Panc1 (cell line): ENCODE results near the gene CCN5. TPM values are rescaled to one million over a fixed set of nuclear protein-coding genes. Genes with fewer than 3 reads are reported as not detected.

Experiments
- ATAC-seq: fragments of 200-7000 bp; cut with Tn5 transposase; 2 replicates; pipeline ENCODE4 v1.9.1; 2020; ENCODE audit warnings: mild to moderate bottlenecking, moderate library complexity
- BruUV-seq: library from RNA; stranded (reverse); fragments of 400-500 nt; replicated peaks from 2 replicates; lab custom pipeline; 2021; lab: Mats Ljungman, UMichigan
- CTCF ChIA-PET: fragments of 300-600 bp; sonication (Branson Sonifier 250); formaldehyde crosslinking; loops from one replicate; lab custom pipeline; 2022; ENCODE audit warnings: antibody characterized with exemption; lab: Charles Lee
- POLR2A ChIA-PET: fragments of 300-600 bp; sonication (Branson Sonifier 250); formaldehyde crosslinking; loops from one replicate; lab custom pipeline; 2022; ENCODE audit warnings: antibody characterized with exemption; lab: Charles Lee
- DNase-seq: peaks from one replicate; pipeline ENCODE4 v3.0.0-alpha.2; 2010; ENCODE audit warnings: low read depth, low spot score
- H3K27ac ChIP-seq: 2 replicates; pipeline ENCODE4 v1.5.1; 2011; ENCODE audit warnings: mild to moderate bottlenecking, low read length, inconsistent platforms
- H3K27me3 ChIP-seq: fragments of 200-500 bp; sonication (Bioruptor generic); 2 replicates; pipeline ENCODE4 v1.6.0; 2014; ENCODE audit warnings: low read length, inconsistent platforms; ENCODE audit not compliant: control insufficient read depth, insufficient read depth
- H3K36me3 ChIP-seq: fragments of 200-500 bp; sonication (Bioruptor generic); 2 replicates; pipeline ENCODE4 v1.5.1; 2014; ENCODE audit warnings: inconsistent platforms, mild to moderate bottlenecking, low read length, moderate library complexity; ENCODE audit not compliant: control insufficient read depth, insufficient read depth
- H3K4me1 ChIP-seq: 2 replicates; pipeline ENCODE4 v1.5.1; 2011; ENCODE audit warnings: inconsistent platforms, mild to moderate bottlenecking, low read length, moderate library complexity; ENCODE audit not compliant: control insufficient read depth, insufficient read depth
- H3K4me3 ChIP-seq, 2 experiments: 2 replicates each; pipeline ENCODE4 v1.5.1; 2011 to 2012; ENCODE audit warnings: low read depth in 2 of 2, low read length in 2 of 2, mild to moderate bottlenecking in 2 of 2, inconsistent platforms in 1 of 2, moderate library complexity in 1 of 2
- H3K9me3 ChIP-seq: fragments of 200-500 bp; sonication (Bioruptor generic); 2 replicates; pipeline ENCODE4 v1.5.1; 2014; ENCODE audit warnings: low read depth, mild to moderate bottlenecking, inconsistent platforms, low read length, moderate library complexity; ENCODE audit not compliant: control insufficient read depth, insufficient read depth
- POLR2AphosphoS5 ChIP-seq: IDR thresholded peaks from 2 replicates; pipeline ENCODE4 v1.6.1; 2012; ENCODE audit warnings: mild to moderate bottlenecking, low read depth, low read length, moderate library complexity
- TCF7L2 ChIP-seq: IDR thresholded peaks from 2 replicates; pipeline ENCODE4 v1.6.1; 2011; ENCODE audit warnings: mild to moderate bottlenecking, low read depth, low read length, inconsistent platforms
- in situ Hi-C: cut with HindIII; loops from 2 replicates; pipeline ENCODE4 v1.10.0; 2016; ENCODE audit warnings: low sequenced_read_pairs, low pct_unique_long_range_greater_than_20kb
- intact Hi-C: fragments of 100-400 bp; cut with micrococcal nuclease; formaldehyde crosslinking; loops from one replicate; pipeline ENCODE4 v1.10.0; 2022; ENCODE audit not compliant: unreplicated experiment
- total RNA-seq: library from RNA; stranded (reverse); gene quantifications from one replicate; pipeline ENCODE4 v1.2.1, GENCODE V29; 2021; ENCODE audit not compliant: unreplicated experiment
- TF ChIP-seq, protein P1 (sequence below), 2 experiments: IDR thresholded peaks; 2 replicates each; pipeline ENCODE4 v1.6.1; 2011 to 2012; ENCODE audit warnings: low read depth in 2 of 2, control low read depth in 1 of 2, low read length in 1 of 2, mild to moderate bottlenecking in 1 of 2, moderate library complexity in 1 of 2; ENCODE audit not compliant: insufficient read depth in 1 of 2
- TF ChIP-seq, protein P2 (sequence below): fragments of 450-650 bp; IDR thresholded peaks from 2 replicates; pipeline ENCODE4 v1.5.1; 2017; ENCODE audit warnings: mild to moderate bottlenecking

CCN5 gene
- total RNA-seq, 1 experiment from 2014 or later: 15.2 TPM

- intact Hi-C loops: no loop called here
- H3K27me3 ChIP-seq: no peaks in the 10 kb centered on the region
- no peak overlapping the region for H3K4me3 ChIP-seq
- ATAC-seq (peak; percentile 36), DNase-seq (no peak)
- peaks cover 43% of the 10 kb centered on the region for H3K4me1 ChIP-seq
- no TSS peak for BruUV-seq
- in situ Hi-C loops: no loop called here
- H3K36me3 ChIP-seq: no peaks in the 10 kb centered on the region
- CTCF ChIA-PET: interaction anchor here (1.0 kb wide), 1 partner anchor 611 kb away, joined by 4 read pairs; no protein-coding TSS in a partner anchor
- POLR2A ChIA-PET: interaction anchor here (0.9 kb wide), 1 partner anchor 42 kb away, joined by 4 read pairs; no protein-coding TSS in a partner anchor
- H3K9me3 ChIP-seq: no peaks in the 10 kb centered on the region; the same call in 1 of the 2 replicates
- H3K27ac ChIP-seq: peak overlapping the region; percentile 70
- TF ChIP-seq POLR2AphosphoS5: no peak
Observed at GRCh38 chr20:44701118-44701857, 13.9 kb upstream of the CCN5 start.

DNA sequence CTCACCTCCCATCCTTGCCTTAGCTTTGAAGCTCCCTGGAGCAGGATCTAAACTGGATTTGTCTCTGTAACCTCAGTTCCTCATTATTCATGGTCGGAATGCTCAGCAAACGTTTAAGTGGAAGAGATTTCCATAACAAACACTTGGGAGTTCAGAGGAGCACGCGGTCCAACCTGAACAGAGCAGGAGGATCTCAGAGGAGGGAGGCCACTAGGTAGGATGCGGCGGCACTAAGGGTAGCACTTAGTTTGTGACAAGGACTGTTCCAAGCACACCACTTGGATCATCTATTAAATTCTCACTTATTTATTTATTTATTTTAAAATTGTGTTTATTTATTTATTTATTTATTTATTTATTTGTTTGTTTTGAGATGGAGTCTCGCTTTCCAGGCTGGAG is 13.3 kb upstream of the CCN5 start:
- ATAC-seq: no peak

DNA sequence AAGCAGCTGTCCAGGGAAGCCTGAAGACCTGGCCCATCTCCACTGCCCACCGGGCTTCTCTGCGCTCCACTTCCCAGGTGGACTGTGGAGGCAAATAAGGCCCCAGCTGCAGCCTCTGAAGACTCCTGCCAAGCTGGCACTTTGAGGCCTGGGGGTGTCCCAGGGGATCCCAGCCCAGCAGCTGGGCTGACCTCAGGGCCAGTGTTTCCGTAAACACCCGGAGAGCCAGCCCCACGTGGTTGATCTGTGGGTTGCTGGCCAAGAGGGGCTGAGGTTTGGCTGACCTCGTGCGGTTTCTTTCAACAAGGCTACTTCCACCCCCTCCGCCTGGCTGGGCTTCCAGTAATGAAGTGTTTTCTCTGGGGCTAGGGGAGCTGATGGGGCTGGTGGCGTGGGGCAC is 12.4 kb upstream of the CCN5 start:
- no TSS peak for BruUV-seq
- ATAC-seq (0 out of 2 replicates have a peak, but pooled peaks have one; percentile 20), DNase-seq (no peak)
- Histone ChIP-seq H3K27ac (peak overlapping the region; percentile 79), H3K9me3 (no peaks in the 10 kb centered on the region), H3K4me3 (no peak overlapping the region), H3K36me3 (no peaks in the 10 kb centered on the region), H3K27me3 (no peaks in the 10 kb centered on the region), H3K4me1 (peaks cover 47% of the 10 kb centered on the region)
- in situ Hi-C loops: no loop called here
- TF ChIP-seq POLR2AphosphoS5 (peak; percentile 38; the same call in 1 of the 2 replicates), TCF7L2 (peak; percentile 62; the same call in 1 of the 2 replicates)
- TF ChIP-seq, protein P1, sequence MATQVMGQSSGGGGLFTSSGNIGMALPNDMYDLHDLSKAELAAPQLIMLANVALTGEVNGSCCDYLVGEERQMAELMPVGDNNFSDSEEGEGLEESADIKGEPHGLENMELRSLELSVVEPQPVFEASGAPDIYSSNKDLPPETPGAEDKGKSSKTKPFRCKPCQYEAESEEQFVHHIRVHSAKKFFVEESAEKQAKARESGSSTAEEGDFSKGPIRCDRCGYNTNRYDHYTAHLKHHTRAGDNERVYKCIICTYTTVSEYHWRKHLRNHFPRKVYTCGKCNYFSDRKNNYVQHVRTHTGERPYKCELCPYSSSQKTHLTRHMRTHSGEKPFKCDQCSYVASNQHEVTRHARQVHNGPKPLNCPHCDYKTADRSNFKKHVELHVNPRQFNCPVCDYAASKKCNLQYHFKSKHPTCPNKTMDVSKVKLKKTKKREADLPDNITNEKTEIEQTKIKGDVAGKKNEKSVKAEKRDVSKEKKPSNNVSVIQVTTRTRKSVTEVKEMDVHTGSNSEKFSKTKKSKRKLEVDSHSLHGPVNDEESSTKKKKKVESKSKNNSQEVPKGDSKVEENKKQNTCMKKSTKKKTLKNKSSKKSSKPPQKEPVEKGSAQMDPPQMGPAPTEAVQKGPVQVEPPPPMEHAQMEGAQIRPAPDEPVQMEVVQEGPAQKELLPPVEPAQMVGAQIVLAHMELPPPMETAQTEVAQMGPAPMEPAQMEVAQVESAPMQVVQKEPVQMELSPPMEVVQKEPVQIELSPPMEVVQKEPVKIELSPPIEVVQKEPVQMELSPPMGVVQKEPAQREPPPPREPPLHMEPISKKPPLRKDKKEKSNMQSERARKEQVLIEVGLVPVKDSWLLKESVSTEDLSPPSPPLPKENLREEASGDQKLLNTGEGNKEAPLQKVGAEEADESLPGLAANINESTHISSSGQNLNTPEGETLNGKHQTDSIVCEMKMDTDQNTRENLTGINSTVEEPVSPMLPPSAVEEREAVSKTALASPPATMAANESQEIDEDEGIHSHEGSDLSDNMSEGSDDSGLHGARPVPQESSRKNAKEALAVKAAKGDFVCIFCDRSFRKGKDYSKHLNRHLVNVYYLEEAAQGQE (IDR thresholded peaks at IDR 0.05; ENCODE audit: insufficient read depth in 1 of 2, low read depth in 2 of 2, low read length in 1 of 2): no peak
- intact Hi-C loops: no loop called here
- ChIA-PET POLR2A (interaction anchor here (1.0 kb wide), 1 partner anchor 21 kb away, joined by 3 read pairs; no protein-coding TSS in a partner anchor), CTCF (no interaction called here)

More for the DNA sequence above, 13.3 kb upstream of the CCN5 start:
- intact Hi-C loops (no loop called here), in situ Hi-C loops (no loop called here)
- H3K27ac ChIP-seq: peak overlapping the region; percentile 70; the same call in 1 of the 2 replicates
- TF ChIP-seq, protein P2, sequence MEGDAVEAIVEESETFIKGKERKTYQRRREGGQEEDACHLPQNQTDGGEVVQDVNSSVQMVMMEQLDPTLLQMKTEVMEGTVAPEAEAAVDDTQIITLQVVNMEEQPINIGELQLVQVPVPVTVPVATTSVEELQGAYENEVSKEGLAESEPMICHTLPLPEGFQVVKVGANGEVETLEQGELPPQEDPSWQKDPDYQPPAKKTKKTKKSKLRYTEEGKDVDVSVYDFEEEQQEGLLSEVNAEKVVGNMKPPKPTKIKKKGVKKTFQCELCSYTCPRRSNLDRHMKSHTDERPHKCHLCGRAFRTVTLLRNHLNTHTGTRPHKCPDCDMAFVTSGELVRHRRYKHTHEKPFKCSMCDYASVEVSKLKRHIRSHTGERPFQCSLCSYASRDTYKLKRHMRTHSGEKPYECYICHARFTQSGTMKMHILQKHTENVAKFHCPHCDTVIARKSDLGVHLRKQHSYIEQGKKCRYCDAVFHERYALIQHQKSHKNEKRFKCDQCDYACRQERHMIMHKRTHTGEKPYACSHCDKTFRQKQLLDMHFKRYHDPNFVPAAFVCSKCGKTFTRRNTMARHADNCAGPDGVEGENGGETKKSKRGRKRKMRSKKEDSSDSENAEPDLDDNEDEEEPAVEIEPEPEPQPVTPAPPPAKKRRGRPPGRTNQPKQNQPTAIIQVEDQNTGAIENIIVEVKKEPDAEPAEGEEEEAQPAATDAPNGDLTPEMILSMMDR: no peak
- TF ChIP-seq TCF7L2: no peak
- TF ChIP-seq POLR2AphosphoS5: no peak
- H3K36me3 ChIP-seq: no peaks in the 10 kb centered on the region
- H3K9me3 ChIP-seq: no peaks in the 10 kb centered on the region; the same call in 1 of the 2 replicates
- DNase-seq: no peak
- H3K4me1 ChIP-seq: peaks cover 45% of the 10 kb centered on the region
- H3K4me3 ChIP-seq: no peak overlapping the region
- BruUV-seq: no TSS peak
- ChIA-PET CTCF (interaction anchor here (1.0 kb wide), 1 partner anchor 610 kb away, joined by 4 read pairs; no protein-coding TSS in a partner anchor), POLR2A (interaction anchor here (0.9 kb wide), 1 partner anchor 41 kb away, joined by 4 read pairs; no protein-coding TSS in a partner anchor)
- H3K27me3 ChIP-seq: no peaks in the 10 kb centered on the region
